ENCODE data around the gene SLCO2A1. TPM values are rescaled to one million over a fixed set of nuclear protein-coding genes. Genes with fewer than 3 reads are reported as not detected.
A peak's percentile ranks its signal among the peaks of the same experiment; 100 is the strongest.

SLCO2A1 gene
- total RNA-seq, 1 donor from 2014 or later: 18.0 TPM

DNA sequence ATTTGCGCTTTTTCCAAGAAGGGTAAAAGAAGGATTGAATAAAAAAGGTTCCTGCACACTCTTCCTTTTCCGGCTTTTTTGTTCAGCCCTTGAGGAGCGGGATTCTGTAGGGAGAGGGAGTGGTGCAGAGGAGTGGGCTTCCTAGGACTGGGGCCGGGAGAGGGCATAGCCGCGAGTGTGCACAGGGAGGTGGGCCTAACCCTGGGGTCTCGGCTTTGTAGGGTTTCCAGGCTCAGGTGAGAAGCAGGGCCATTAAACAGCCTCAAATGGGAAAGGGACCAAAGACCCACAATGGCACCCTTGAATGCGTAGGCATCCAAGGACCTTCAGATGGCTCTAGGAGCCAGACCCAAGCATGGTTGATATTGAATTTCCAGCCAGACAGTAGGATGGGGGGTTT is 98.6 kb downstream of the SLCO2A1 start:
- Histone ChIP-seq H3K4me1 (peaks cover 12% of the 10 kb centered on the region), H3K4me3 (no peak overlapping the region), H3K27ac (replicated peaks) (no peak overlapping the region), H3K27me3 (ENCODE audit: low read depth) (peaks cover 5% of the 10 kb centered on the region), H3K9me3 (replicated peaks) (no peaks in the 10 kb centered on the region), H3K36me3 (no peaks in the 10 kb centered on the region)
- TF ChIP-seq, protein P1, sequence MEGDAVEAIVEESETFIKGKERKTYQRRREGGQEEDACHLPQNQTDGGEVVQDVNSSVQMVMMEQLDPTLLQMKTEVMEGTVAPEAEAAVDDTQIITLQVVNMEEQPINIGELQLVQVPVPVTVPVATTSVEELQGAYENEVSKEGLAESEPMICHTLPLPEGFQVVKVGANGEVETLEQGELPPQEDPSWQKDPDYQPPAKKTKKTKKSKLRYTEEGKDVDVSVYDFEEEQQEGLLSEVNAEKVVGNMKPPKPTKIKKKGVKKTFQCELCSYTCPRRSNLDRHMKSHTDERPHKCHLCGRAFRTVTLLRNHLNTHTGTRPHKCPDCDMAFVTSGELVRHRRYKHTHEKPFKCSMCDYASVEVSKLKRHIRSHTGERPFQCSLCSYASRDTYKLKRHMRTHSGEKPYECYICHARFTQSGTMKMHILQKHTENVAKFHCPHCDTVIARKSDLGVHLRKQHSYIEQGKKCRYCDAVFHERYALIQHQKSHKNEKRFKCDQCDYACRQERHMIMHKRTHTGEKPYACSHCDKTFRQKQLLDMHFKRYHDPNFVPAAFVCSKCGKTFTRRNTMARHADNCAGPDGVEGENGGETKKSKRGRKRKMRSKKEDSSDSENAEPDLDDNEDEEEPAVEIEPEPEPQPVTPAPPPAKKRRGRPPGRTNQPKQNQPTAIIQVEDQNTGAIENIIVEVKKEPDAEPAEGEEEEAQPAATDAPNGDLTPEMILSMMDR (IDR thresholded peaks at IDR 0.05; ENCODE audit: borderline replicate concordance): no peak
- intact Hi-C loops (cut with micrococcal nuclease): loop anchor here (10.0 kb wide), 1 partner anchor 114 kb away; no protein-coding TSS in a partner anchor
- DNase-seq: no peak

DNA sequence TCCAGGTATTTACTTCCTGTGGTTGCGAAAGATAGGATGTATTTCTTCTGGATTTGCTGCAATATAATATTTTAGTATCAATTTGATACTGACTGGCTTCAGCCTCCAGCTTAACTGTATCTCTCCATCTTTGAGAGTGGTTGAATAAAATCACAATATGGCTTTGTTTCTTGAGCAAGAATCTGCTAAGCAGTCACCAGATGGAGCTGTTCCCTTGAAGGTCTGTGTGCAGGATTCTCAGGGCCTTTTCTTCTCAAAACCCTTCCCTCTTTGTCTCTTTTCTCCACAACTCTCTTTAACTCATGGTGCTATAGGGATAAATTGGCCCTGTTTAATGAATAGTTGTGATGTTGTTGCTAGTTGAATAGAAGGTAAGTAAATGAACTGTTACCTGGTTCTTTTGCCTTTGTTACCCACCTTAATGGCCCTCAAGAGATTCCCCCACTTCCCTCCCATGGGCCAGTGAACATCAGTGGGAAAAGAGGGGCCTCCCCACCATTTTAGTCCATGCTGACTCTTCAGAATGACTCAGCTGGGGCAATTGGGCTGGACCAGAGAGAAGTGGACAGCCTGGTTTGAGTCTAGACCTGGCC is 99.3 kb downstream of the SLCO2A1 start:
- no peaks in the 10 kb centered on the region for H3K9me3 ChIP-seq (replicated peaks)
- no peaks in the 10 kb centered on the region for H3K36me3 ChIP-seq
- TF ChIP-seq, protein P1 (IDR thresholded peaks at IDR 0.05; ENCODE audit: borderline replicate concordance): peak; percentile 72
- no peak overlapping the region for H3K4me3 ChIP-seq
- intact Hi-C loops (cut with micrococcal nuclease): loop anchor here (10.0 kb wide), 1 partner anchor 114 kb away; no protein-coding TSS in a partner anchor
- peaks cover 12% of the 10 kb centered on the region for H3K4me1 ChIP-seq
- H3K27ac ChIP-seq (replicated peaks): no peak overlapping the region
- peaks cover 4% of the 10 kb centered on the region for H3K27me3 ChIP-seq (ENCODE audit: low read depth)
- no peak for DNase-seq

DNA sequence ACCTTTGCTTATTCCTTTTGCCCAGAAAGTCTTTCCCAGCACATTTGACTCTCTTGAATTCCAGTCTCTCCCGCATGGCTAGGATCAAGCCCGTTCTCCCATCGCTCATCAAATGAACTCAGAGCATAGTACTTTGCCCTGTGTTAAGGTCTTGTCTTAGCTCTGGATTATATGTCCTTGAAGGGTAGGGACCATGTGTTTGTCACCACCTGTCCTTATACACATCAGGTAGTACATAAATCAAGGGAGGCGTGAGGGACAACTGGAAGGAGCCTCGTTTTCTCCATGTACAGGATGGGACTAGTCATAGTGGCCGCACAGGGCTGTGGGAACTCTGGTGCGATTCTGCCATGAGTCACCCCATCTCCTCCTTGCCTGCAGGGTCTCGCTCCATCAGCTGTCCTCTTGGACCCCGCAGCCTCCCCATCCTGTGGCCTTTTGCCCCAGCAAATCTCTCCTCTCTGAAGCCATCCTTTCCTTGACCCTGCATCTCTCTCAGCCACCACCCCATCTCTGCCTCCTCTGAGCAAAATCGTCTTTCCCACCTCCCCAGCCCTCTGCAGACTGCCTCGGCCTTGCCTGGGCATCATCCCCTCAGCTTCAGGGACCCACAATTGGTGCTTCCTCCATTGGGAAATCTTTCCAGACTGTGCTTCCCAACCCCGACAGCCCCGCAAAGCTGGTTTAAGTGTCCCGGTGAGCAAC is 100.7 kb downstream of the SLCO2A1 start:
- intact Hi-C loops (cut with micrococcal nuclease): loop anchor here (5.0 kb wide), 1 partner anchor 112 kb away; no protein-coding TSS in a partner anchor
- TF ChIP-seq, protein P1 (IDR thresholded peaks at IDR 0.05; ENCODE audit: borderline replicate concordance): no peak
- Histone ChIP-seq H3K4me3 (no peak overlapping the region), H3K27me3 (ENCODE audit: low read depth) (no peaks in the 10 kb centered on the region), H3K4me1 (peaks cover 12% of the 10 kb centered on the region), H3K27ac (replicated peaks) (no peak overlapping the region), H3K9me3 (replicated peaks) (no peaks in the 10 kb centered on the region), H3K36me3 (no peaks in the 10 kb centered on the region)
- DNase-seq: no peak

DNA sequence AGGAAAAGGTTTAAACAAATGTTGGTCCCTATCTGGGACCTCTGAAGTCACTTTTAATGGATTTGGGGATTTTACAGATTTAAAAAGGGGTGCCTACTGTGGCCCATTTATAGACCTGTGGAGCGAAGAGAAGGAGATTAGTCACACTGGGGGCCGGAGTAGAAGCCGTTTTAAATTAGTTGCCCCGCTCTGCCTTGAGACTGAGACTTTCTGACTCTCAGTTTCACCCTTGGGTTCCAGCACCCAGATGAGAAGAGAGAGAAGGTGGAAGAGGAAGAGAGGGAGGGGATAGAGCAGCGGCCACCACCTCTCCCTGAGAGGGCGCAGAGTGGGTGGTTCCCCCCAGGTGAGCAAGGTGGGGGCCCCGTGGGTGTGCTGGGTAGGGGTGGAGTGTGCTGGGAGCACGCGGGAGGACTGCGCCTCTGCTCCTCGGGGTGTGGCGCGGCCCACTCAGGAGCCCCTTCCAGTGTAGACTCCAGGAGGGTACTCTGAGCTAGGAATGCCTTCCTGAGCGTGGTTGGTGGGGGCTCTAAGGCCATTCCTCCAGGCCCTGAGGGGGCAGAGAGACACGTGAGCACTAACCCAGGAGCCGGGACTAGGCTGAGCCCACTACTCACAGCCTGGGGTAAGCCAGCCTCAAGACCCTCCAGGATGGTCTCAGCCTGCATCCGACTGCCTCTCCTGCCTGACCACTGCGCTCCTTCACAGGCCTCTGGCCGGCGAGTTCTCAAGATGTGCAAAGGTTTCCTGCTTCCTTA is 101.4 kb downstream of the SLCO2A1 start:
- peaks cover 12% of the 10 kb centered on the region for H3K4me1 ChIP-seq
- no peak for DNase-seq
- H3K27ac ChIP-seq (replicated peaks): no peak overlapping the region
- intact Hi-C loops (cut with micrococcal nuclease): loop anchor here (5.0 kb wide), 1 partner anchor 111 kb away; no protein-coding TSS in a partner anchor
- TF ChIP-seq, protein P1 (IDR thresholded peaks at IDR 0.05; ENCODE audit: borderline replicate concordance): no peak
- H3K27me3 ChIP-seq (ENCODE audit: low read depth): no peaks in the 10 kb centered on the region
- peak overlapping the region; percentile 75 for H3K4me3 ChIP-seq
- H3K9me3 ChIP-seq (replicated peaks): no peaks in the 10 kb centered on the region
- no peaks in the 10 kb centered on the region for H3K36me3 ChIP-seq

DNA sequence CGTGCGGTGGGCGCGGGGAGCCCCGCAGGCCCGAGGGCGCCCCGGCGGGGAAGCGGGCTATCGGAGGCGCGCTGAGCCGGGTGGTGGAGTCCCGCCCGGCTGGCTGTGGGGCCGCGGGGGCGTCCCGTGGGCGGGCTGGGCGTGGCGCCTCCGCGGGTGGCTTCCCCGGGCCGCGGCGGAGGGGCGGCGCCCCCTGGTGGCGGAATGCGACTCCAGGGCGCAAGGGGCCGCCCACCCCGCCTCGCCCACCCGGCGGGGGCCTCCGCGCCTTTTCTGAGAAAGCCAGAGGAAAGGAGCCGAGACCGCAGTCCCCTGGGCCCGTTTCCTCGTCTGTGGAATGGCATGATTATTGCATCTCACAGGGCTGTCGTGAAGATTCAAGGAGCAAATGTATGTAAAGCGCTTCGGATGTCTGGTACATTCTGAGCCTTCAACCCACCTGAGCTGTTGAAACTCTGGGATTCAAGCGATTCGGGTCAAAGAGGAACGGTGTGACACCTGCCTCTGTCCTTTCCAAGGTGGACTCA is 102.1 kb downstream of the SLCO2A1 start:
- no peak overlapping the region for H3K27ac ChIP-seq (replicated peaks)
- DNase-seq: peak; percentile 70
- H3K4me3 ChIP-seq: peak overlapping the region; percentile 75
- no peaks in the 10 kb centered on the region for H3K36me3 ChIP-seq
- H3K4me1 ChIP-seq: peaks cover 12% of the 10 kb centered on the region
- H3K27me3 ChIP-seq (ENCODE audit: low read depth): no peaks in the 10 kb centered on the region
- no peaks in the 10 kb centered on the region for H3K9me3 ChIP-seq (replicated peaks)
- intact Hi-C loops (cut with micrococcal nuclease): loop anchor here (5.0 kb wide), 1 partner anchor 110 kb away; no protein-coding TSS in a partner anchor
- TF ChIP-seq, protein P1 (IDR thresholded peaks at IDR 0.05; ENCODE audit: borderline replicate concordance): peak; percentile 90

All from left ventricle myocardium inferior (tissue), 1 donor.